AG09309 (cell line): ENCODE data around the gene RIPOR3.
"Not testable (repeated sequence)": the region's sequence is repeated elsewhere in the genome, so short reads cannot be mapped to it uniquely, and the experiment has no call there.

Experiments used
- DNase-seq: peaks from one replicate; pipeline ENCODE4 v3.0.0-alpha.2; 2010; ENCODE audit warnings: low read depth
- H3K4me3 ChIP-seq: 2 replicates; pipeline ENCODE4 v1.5.1; 2011; ENCODE audit warnings: mild to moderate bottlenecking, low read depth, low read length, moderate library complexity; ENCODE audit not compliant: control insufficient read depth
- CTCF ChIP-seq: IDR thresholded peaks from 2 replicates; pipeline ENCODE4 v1.5.1; 2011; ENCODE audit warnings: mild to moderate bottlenecking, low read depth, low read length, inconsistent platforms; ENCODE audit not compliant: insufficient read depth, control insufficient read depth; ENCODE audit errors: missing control alignments

RIPOR3 gene

GRCh38 chr20:50701041-50701963, 10.0 kb upstream of the RIPOR3 start:
- no peak for DNase-seq
- H3K4me3 ChIP-seq = no peak overlapping the region
- no peak for TF ChIP-seq CTCF

- no peak overlapping the region for H3K4me3 ChIP-seq
- no peak for DNase-seq
- TF ChIP-seq CTCF = no peak
These were observed 8.3 kb upstream of the RIPOR3 start for GRCh38 chr20:50699688-50700087.

GRCh38 chr20:50698255-50698654, 6.9 kb upstream of the RIPOR3 start:
- DNase-seq, H3K4me3 ChIP-seq: not testable (repeated sequence)

- no peak for DNase-seq
- TF ChIP-seq CTCF = no peak
- no peak overlapping the region for H3K4me3 ChIP-seq
These were observed 4.0 kb upstream of the RIPOR3 start for GRCh38 chr20:50695135-50695872.

- no peak overlapping the region for H3K4me3 ChIP-seq
- DNase-seq = no peak
- no peak for TF ChIP-seq CTCF
These were observed 3.2 kb upstream of the RIPOR3 start for GRCh38 chr20:50694379-50695134.

- TF ChIP-seq CTCF = no peak
These were observed 1.7 kb upstream of the RIPOR3 start for GRCh38 chr20:50693001-50693400.

More at GRCh38 chr20:50693001-50693400, 1.7 kb upstream of the RIPOR3 start:
- no peak for DNase-seq
- no peak overlapping the region for H3K4me3 ChIP-seq
